ENCODE measurements around the gene ZNF273.

DNA sequence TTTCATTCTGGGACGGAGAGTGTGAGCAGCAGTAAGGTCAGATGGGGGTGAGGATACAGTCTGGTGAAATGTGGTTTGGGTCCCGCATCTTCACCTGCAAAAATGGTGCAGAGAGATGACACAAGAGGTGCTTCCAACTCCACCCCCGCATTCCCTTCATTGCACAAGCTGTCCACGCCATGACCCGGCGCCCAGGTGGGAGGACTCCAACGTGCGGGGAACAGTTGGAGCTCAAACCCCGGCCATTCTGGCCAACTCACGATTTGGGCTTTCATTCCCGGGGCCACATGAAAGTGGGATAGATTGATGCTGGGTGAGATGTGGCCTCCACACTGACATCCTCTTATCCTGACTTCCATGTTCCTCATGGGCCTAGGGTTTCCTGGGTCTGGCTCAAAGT, 34.6 kb upstream of the ZNF273 start:
- TF ChIP-seq EZH2 (IDR thresholded peaks at IDR 0.05; ENCODE audit: insufficient read depth, poor library complexity, severe bottlenecking) (no peak), EZH2phosphoT487 (IDR thresholded peaks at IDR 0.05; ENCODE audit: insufficient read depth, low read depth) (no peak)
